Left colon (tissue), 2 donors: ENCODE results near the gene GLT1D1. TPM values are rescaled to one million over a fixed set of nuclear protein-coding genes. Genes with fewer than 3 reads are reported as not detected.

ENCODE experiments used
- ATAC-seq: fragments of 200-7000 bp; cut with Tn5 transposase; one replicate; pipeline ENCODE4 v1.9.1; 2020; ENCODE audit warnings: mild to moderate bottlenecking, moderate library complexity
- DNase-seq, 2 donors: peaks; one replicate each; pipeline ENCODE4 v3.0.0-alpha.2; 2020
- intact Hi-C, 2 donors: fragments of 100-400 bp; cut with DNase I in 1 of 2; cut with micrococcal nuclease in 1 of 2; formaldehyde crosslinking; loops; one replicate each; pipeline versions ENCODE4 v1.11.2 to v1.14.0; 2022; cut with DNase I, micrococcal nuclease
- total RNA-seq, 2 donors: library from RNA; stranded (reverse); fragmentation: NEBNext Ultra II Directional; extraction: Animal tissue kit (Norgen Biotek cat#: 25700); gene quantifications; one replicate each; pipeline ENCODE4 v1.2.1, GENCODE V29; 2021
- donor health status: DM: no; HTN: no; CAD: no.
- donor health status: DM: yes; HTN: yes; CAD: no.

GLT1D1 gene
- total RNA-seq, 2 donors from 2014 or later: not detected

DNA sequence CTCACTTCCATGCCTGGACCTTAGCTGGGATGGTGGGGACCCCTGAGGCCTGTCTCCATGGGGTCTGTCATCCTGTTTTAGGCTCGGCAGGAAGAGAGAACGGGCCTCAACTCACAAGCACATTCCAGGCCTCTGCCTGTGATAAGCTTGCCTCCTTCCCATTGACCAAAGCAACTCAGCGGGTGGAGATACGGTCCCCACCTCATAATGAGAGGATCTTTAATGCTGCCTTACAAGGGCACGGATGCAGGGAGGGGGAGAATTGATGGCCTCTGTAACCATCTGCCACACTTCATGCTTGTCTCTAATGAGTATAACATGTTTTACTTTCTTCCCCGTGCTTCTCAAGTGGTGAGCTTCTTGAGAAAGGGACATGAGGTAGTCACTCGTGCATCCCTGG lies 50.0 kb downstream of the GLT1D1 start:
- ATAC-seq (no peak), DNase-seq (no peak)
- intact Hi-C loops: no loop called here

DNA sequence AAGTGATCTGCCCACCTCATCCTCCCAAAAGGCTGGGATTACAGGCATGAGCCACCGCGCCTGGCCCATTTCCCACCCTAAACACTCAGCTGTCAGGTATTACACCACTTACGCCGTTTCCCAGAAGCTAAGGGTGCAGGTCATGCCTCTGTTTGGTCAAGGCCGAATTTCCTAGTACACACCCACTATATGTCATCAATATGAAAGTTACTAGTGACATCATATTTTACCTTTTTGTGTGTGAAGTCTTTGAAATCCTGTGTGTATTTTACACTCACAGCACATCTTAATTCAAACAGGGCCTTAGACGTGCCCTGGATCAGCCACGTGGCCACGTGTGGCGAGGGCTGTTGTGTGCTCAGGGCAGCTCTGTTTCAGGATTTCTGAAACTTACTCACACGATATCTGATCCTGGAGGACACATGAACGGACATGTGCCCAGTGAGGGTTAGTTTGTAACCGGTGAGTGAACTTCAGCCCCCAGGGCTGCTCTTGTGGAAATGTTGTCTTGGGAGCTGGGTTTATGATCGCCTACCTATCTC lies 51.8 kb downstream of the GLT1D1 start:
- ATAC-seq (no peak), DNase-seq (no peak)
- intact Hi-C loops: no loop called here

GRCh38 chr12:128906485-128907137 lies 53.3 kb downstream of the GLT1D1 start:
- no peak for ATAC-seq
- DNase-seq: no peak
- intact Hi-C loops: no loop called here

DNA sequence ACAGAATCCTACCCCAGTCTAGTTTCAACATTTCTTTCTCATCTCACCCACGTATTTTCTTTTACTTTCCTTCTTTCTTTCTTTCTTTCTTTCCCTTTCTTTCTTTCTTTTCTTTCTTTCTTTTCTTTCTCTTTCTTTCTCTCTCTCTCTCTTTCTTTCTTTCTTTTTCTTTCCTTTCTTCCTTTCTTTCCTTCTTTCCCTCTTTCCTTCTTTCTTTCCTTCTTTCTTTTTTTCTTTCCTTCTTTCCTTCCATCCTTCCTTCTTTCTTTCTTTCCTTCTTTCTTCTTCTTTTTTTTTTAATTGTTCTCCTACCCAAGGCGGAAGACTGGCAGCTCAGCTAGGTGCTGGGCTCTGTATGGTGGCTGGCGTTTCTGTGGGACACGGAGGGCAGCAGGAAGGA lies 55.0 kb downstream of the GLT1D1 start:
- ATAC-seq (no peak), DNase-seq (no peak)
- intact Hi-C loops: no loop called here

- intact Hi-C loops: no loop called here
- no peak for DNase-seq
- no peak for ATAC-seq
Observed at GRCh38 chr12:128909653-128910052, 56.4 kb downstream of the GLT1D1 start.

DNA sequence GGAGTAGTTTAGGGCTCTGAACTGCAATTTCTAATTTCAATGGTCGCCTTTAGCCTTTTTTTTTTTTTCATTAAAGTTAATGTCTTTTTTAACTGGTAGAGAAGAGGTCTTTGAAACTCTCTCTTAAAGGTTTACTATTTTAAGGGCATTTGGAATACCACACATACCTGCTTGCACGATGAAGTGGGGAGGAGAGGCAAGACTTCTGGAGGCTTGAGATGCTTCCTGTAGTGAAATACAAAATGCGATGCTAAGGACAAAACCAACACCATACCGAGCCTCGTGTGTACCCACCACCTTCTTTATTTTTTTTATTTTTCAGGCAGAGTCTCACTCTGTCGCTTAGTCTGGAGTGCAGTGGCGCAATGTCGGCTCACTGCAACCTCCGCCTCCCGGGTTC lies 57.4 kb downstream of the GLT1D1 start:
- intact Hi-C loops: no loop called here
- no peak for ATAC-seq
- no peak for DNase-seq

GRCh38 chr12:128911861-128912260 lies 58.6 kb downstream of the GLT1D1 start:
- DNase-seq: no peak
- ATAC-seq: no peak
- intact Hi-C loops: no loop called here

DNA sequence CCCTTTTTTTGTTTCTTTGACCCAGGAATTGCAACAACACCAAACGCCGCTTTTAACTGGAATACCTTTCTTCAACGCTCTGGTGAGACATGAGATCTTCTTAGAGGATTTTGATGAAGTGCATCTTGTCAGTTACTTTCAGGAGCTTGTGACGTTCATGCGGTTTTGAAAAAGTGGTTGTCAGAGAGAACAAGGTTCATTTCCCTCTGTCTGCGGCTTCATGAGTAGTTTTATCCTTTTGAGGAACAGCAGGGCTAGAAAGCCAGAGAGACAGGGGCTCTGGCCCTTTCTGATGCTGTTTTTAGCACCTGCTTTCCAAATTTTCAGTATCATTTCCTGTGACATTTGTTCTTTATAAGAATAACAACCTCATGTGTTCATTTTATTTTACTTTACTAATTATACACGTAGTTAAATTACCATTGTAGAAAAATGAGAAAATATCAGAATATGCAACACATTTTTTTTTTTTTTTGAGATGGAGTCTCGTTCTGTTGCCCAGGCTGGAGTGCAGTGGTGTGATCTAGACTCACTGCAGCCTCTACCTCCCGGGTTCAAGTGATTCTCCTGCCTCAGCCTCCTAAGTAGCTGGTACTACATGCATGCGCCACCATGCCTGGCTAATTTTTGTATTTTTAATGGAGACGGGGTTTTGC lies 61.8 kb downstream of the GLT1D1 start:
- DNase-seq (no peak), ATAC-seq (no peak)
- intact Hi-C loops: no loop called here

DNA sequence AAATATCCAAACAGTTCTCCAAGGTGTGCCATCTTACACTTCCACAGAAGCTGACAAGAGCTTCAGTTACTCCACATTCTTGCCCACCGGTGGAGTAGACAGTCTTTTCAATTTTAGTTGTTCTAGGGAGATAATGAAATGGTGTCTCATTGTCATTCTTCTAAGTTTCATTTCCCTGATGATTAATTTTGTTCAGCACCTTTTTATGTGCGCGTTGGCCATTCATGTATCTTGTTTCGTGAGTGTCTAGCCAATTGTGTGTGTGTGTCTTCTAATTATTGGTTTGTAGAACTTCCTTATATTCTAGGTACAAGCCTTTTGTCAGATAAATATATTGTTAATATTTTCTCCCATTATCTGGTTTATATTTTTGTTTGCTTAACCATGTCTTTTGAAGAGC lies 63.1 kb downstream of the GLT1D1 start:
- ATAC-seq: no peak
- intact Hi-C loops: no loop called here
- DNase-seq: no peak

GRCh38 chr12:128918481-128919260 lies 65.4 kb downstream of the GLT1D1 start:
- no peak for ATAC-seq
- no peak for DNase-seq
- intact Hi-C loops: no loop called here

GRCh38 chr12:128920468-128920867 lies 67.2 kb downstream of the GLT1D1 start:
- DNase-seq: no peak
- no peak for ATAC-seq
- intact Hi-C loops: no loop called here

DNA sequence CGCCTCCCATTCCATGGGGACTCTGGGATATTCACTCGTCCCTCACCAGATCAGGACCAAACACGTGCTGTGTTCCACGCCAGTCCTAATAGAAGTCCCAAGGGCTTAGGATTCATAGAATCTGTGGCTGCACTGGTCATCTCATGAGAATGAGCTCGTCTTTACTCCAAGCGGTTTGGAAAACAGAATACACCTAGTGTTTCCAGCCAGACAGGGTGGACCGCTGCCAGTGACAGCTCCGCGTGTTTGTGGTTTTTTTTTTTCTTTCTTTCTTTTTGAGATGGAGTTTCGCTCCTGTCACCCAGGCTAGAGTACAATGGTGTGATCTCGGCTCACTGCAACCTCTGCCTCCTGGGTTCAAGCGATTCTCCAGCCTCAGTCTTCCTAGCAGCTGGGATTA lies 75.1 kb downstream of the GLT1D1 start:
- no peak for ATAC-seq

GRCh38 chr12:128929057-128929456 lies 75.8 kb downstream of the GLT1D1 start:
- DNase-seq: no peak
- intact Hi-C loops: no loop called here
- no peak for ATAC-seq

More for the DNA sequence above, 75.1 kb downstream of the GLT1D1 start:
- intact Hi-C loops: no loop called here
- no peak for DNase-seq

DNA sequence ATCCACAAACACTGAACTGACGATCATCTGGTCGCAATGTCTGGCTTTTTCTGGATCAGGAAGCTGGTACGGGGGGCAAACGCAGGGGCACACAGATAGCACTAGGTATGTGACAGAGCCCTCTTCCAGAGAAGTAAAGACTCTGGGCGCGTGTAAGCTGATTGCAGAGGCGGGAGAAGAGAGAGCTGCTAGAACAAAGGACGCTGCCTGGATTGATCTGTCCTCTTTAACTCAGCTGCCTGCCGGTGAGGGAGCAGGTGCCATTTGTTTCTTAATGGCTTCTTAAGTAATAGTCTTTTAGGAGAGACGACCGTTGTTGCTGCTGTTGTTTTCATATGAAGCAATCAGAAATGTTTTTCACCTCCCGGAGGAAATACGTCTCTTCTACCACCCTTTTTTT lies 77.3 kb downstream of the GLT1D1 start:
- ATAC-seq (no peak), DNase-seq (no peak)
- intact Hi-C loops: no loop called here

GRCh38 chr12:128932521-128932920 lies 79.2 kb downstream of the GLT1D1 start:
- intact Hi-C loops: no loop called here
- no peak for DNase-seq
- no peak for ATAC-seq

DNA sequence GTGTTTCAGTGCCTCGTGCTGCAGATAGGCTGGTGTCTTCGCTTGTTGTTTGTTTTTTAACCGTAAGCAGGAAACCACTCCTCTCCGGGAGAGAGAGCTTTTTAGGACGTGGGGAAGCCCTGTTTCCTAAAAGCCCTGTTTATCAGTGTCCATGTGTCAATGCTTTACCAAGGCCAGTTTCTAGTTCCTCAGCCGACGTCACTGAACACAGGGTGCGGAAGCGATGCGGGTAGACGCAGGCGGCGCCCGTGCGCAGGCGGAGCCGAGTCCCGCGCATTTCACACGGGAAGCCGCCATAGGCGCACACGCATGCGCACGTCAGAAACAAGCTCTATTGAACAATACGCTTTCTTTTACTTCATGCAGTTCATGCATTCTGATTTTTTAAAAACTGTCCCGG lies 79.8 kb downstream of the GLT1D1 start:
- intact Hi-C loops: no loop called here
- ATAC-seq: no peak
- DNase-seq: no peak

GRCh38 chr12:128933926-128934325 lies 80.6 kb downstream of the GLT1D1 start:
- intact Hi-C loops: no loop called here

DNA sequence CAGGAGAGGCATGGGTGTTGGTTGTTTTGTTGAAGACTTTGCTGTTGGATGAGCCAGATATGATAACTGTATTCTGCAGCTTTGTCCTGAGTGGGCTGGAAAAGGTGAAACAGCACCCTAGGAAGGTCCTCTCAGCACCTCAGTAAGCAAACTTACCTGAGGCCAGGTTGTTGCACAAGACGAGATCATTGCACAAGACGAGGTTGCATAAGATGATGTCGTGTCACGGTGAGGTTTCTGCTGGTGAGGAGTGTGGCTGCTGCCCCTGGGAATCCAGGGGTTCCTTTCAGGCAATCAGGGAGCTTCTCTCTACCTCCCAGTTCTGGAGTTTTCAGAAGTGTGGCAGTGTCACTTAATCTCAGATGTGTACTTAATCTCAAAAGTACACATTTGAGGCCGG lies 85.6 kb downstream of the GLT1D1 start:
- no peak for DNase-seq
- no peak for ATAC-seq
- intact Hi-C loops: no loop called here

More at GRCh38 chr12:128933926-128934325, 80.6 kb downstream of the GLT1D1 start:
- ATAC-seq: no peak
- DNase-seq: no peak

DNA sequence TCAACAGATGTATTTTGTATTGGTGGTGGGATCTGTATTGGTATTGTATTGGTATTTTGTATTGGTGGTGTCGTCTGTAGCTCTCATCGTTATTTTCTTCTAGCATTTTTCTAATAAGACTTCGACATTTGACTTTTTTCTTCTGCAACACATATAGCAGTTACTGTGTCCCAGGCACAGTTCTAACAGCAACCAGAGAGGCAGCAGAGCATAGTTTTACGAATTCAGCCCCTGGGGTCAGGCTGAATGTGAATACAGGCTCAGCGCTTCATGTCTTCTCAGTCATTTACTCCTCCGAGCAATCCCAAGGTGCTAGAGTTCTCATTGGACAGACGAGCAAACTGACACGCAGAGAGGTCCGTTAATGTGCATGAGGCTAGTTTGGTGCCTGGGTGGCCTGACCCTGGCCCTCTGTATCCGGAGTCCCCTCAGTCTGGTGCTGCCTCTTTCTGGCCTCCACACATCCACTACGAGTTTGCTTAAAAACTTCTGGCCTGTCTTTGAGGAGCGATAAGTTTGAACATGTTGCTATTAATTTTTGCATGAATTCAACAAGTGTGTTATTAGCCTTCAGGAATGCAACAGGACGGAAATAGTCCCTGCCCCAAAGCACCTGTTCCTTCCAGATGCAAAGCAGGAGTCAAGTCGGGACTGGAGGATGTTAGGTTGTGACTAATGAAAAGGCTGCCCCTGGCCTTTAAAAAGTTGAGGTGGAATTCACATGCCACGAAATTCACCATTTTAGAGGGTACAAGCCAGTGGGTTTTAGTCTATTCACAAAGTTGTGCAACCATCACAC lies 87.0 kb downstream of the GLT1D1 start:
- intact Hi-C loops: no loop called here
- DNase-seq (no peak), ATAC-seq (no peak)
